ENCODE data around the gene HOTAIR.

HOTAIR gene

GRCh38 chr12:53967421-53967925, 7.3 kb downstream of the HOTAIR start:
- TF ChIP-seq CTCF (conservative IDR thresholded peaks at IDR 0.05; ENCODE audit: control insufficient read depth, insufficient read depth, low read depth, low read length), result no peak
- DNase-seq (ENCODE audit: low read depth), result no peak
- no peak overlapping the region for H3K4me3 ChIP-seq (ENCODE audit: control insufficient read depth, low read depth, low read length)

GRCh38 chr12:53966385-53967133, 8.2 kb downstream of the HOTAIR start:
- H3K4me3 ChIP-seq (ENCODE audit: control insufficient read depth, low read depth, low read length), result no peak overlapping the region
- no peak for TF ChIP-seq CTCF (conservative IDR thresholded peaks at IDR 0.05; ENCODE audit: control insufficient read depth, insufficient read depth, low read depth, low read length)
- DNase-seq (ENCODE audit: low read depth), result no peak

GRCh38 chr12:53966085-53966384, 8.7 kb downstream of the HOTAIR start:
- no peak for TF ChIP-seq CTCF (conservative IDR thresholded peaks at IDR 0.05; ENCODE audit: control insufficient read depth, insufficient read depth, low read depth, low read length)
- no peak for DNase-seq (ENCODE audit: low read depth)
- no peak overlapping the region for H3K4me3 ChIP-seq (ENCODE audit: control insufficient read depth, low read depth, low read length)

- no peak for DNase-seq (ENCODE audit: low read depth)
- no peak for TF ChIP-seq CTCF (conservative IDR thresholded peaks at IDR 0.05; ENCODE audit: control insufficient read depth, insufficient read depth, low read depth, low read length)
- no peak overlapping the region for H3K4me3 ChIP-seq (ENCODE audit: control insufficient read depth, low read depth, low read length)
Observed at GRCh38 chr12:53965281-53966084, 9.3 kb downstream of the HOTAIR start.

- no peak for DNase-seq (ENCODE audit: low read depth)
- TF ChIP-seq CTCF (conservative IDR thresholded peaks at IDR 0.05; ENCODE audit: control insufficient read depth, insufficient read depth, low read depth, low read length), result no peak
- H3K4me3 ChIP-seq (ENCODE audit: control insufficient read depth, low read depth, low read length), result no peak overlapping the region
Observed at GRCh38 chr12:53964315-53964713, 10.4 kb downstream of the HOTAIR start.

GRCh38 chr12:53963434-53964314, 11.1 kb downstream of the HOTAIR start:
- TF ChIP-seq CTCF (conservative IDR thresholded peaks at IDR 0.05; ENCODE audit: control insufficient read depth, insufficient read depth, low read depth, low read length), result no peak
- DNase-seq (ENCODE audit: low read depth), result no peak
- no peak overlapping the region for H3K4me3 ChIP-seq (ENCODE audit: control insufficient read depth, low read depth, low read length)
